Ishikawa (cell line): ENCODE results near the gene CKB.

Experiments used
- CEBPB ChIP-seq: IDR thresholded peaks from 2 replicates; pipeline ENCODE4 v1.6.1; 2012
- CREB1 ChIP-seq: IDR thresholded peaks from 2 replicates; pipeline ENCODE4 v1.6.1; 2012; ENCODE audit warnings: low read depth
- EGR1 ChIP-seq: IDR thresholded peaks from 2 replicates; pipeline ENCODE4 v1.6.1; 2012
- EP300 ChIP-seq: IDR thresholded peaks from 2 replicates; pipeline ENCODE4 v1.6.1; 2012; ENCODE audit warnings: borderline replicate concordance
- FOXM1 ChIP-seq: IDR thresholded peaks from 2 replicates; pipeline ENCODE4 v1.6.1; 2012; ENCODE audit warnings: low read depth, borderline replicate concordance
- MAX ChIP-seq: IDR thresholded peaks from 2 replicates; pipeline ENCODE4 v1.6.1; 2012
- NFIC ChIP-seq: IDR thresholded peaks from 2 replicates; pipeline ENCODE4 v1.6.1; 2012
- RAD21 ChIP-seq: IDR thresholded peaks from 2 replicates; pipeline ENCODE4 v1.6.1; 2012; ENCODE audit warnings: low read depth
- TAF1 ChIP-seq: IDR thresholded peaks from 2 replicates; pipeline ENCODE4 v1.6.1; 2012; ENCODE audit warnings: low read depth, mild to moderate bottlenecking
- TCF12 ChIP-seq: IDR thresholded peaks from 2 replicates; pipeline ENCODE4 v1.6.1; 2012; ENCODE audit warnings: low read depth
- TEAD4 ChIP-seq: IDR thresholded peaks from 2 replicates; pipeline ENCODE4 v1.6.1; 2012
- YY1 ChIP-seq: IDR thresholded peaks from 2 replicates; pipeline ENCODE4 v1.6.1; 2012; ENCODE audit warnings: low read depth
- ZBTB7A ChIP-seq: IDR thresholded peaks from 2 replicates; pipeline ENCODE4 v1.6.1; 2012; ENCODE audit warnings: low read depth
- TF ChIP-seq, protein P1 (sequence below): IDR thresholded peaks from 2 replicates; pipeline ENCODE4 v1.6.1; 2012
- TF ChIP-seq, protein P2 (sequence below): IDR thresholded peaks from 2 replicates; pipeline ENCODE4 v1.6.1; 2012; ENCODE audit warnings: low read depth, mild to moderate bottlenecking

Gene CKB

GRCh38 chr14:103533999-103534575, 11.5 kb upstream of the CKB start:
- TF ChIP-seq, protein P1, sequence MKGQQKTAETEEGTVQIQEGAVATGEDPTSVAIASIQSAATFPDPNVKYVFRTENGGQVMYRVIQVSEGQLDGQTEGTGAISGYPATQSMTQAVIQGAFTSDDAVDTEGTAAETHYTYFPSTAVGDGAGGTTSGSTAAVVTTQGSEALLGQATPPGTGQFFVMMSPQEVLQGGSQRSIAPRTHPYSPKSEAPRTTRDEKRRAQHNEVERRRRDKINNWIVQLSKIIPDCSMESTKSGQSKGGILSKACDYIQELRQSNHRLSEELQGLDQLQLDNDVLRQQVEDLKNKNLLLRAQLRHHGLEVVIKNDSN: no peak
- TF ChIP-seq TCF12 (no peak), TEAD4 (no peak), EGR1 (no peak), CREB1 (no peak), NFIC (no peak), CEBPB (no peak), TAF1 (no peak), FOXM1 (no peak), YY1 (no peak), MAX (no peak), ZBTB7A (no peak), RAD21 (no peak), EP300 (no peak)
- TF ChIP-seq, protein P2, sequence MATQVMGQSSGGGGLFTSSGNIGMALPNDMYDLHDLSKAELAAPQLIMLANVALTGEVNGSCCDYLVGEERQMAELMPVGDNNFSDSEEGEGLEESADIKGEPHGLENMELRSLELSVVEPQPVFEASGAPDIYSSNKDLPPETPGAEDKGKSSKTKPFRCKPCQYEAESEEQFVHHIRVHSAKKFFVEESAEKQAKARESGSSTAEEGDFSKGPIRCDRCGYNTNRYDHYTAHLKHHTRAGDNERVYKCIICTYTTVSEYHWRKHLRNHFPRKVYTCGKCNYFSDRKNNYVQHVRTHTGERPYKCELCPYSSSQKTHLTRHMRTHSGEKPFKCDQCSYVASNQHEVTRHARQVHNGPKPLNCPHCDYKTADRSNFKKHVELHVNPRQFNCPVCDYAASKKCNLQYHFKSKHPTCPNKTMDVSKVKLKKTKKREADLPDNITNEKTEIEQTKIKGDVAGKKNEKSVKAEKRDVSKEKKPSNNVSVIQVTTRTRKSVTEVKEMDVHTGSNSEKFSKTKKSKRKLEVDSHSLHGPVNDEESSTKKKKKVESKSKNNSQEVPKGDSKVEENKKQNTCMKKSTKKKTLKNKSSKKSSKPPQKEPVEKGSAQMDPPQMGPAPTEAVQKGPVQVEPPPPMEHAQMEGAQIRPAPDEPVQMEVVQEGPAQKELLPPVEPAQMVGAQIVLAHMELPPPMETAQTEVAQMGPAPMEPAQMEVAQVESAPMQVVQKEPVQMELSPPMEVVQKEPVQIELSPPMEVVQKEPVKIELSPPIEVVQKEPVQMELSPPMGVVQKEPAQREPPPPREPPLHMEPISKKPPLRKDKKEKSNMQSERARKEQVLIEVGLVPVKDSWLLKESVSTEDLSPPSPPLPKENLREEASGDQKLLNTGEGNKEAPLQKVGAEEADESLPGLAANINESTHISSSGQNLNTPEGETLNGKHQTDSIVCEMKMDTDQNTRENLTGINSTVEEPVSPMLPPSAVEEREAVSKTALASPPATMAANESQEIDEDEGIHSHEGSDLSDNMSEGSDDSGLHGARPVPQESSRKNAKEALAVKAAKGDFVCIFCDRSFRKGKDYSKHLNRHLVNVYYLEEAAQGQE: no peak

DNA sequence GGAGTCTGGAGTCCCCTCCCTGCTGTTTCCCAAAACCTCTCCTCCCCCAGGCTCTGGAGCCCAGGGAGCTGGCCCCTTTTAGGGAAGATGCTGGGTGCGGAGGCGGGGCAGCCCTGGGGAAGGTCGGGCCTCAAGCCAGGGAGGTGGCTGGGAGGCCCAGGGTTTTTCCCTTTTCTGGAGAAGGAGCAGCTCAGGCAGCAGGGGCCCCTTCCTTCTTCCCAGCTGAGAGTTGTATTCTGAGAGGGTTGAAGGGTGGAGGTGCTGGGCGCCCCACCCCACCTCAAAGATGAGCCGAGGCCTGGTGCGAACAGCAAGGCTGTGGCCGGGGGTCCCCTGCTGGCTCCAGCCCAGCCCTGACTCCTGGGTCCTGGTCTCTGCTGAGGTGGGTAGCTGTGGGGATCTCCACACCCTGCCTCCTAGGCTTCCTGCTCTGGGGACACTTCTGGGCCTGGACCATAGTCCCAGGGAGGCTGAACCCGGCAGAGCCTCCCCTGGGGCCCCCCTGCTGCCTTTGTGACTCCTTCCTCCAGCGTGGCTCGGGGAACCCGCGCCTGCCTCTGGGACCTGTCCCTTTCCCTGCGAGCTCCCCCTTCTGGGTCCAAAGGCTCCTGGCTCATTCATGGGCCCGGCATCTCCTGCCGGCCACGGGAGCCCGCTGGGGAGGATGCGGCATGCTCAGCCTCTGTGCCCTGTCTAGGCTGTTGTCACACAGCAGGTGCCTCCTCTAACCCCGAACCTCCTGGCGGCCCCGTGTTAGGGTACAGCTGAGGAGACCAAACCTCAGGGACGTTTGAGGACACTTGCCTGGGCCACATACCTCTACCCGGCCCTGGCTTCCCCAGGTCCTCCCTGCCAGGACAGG, 10.7 kb upstream of the CKB start:
- TF ChIP-seq ZBTB7A (no peak), EP300 (no peak), CEBPB (no peak), CREB1 (no peak), TEAD4 (no peak), NFIC (no peak), MAX (no peak)

DNA sequence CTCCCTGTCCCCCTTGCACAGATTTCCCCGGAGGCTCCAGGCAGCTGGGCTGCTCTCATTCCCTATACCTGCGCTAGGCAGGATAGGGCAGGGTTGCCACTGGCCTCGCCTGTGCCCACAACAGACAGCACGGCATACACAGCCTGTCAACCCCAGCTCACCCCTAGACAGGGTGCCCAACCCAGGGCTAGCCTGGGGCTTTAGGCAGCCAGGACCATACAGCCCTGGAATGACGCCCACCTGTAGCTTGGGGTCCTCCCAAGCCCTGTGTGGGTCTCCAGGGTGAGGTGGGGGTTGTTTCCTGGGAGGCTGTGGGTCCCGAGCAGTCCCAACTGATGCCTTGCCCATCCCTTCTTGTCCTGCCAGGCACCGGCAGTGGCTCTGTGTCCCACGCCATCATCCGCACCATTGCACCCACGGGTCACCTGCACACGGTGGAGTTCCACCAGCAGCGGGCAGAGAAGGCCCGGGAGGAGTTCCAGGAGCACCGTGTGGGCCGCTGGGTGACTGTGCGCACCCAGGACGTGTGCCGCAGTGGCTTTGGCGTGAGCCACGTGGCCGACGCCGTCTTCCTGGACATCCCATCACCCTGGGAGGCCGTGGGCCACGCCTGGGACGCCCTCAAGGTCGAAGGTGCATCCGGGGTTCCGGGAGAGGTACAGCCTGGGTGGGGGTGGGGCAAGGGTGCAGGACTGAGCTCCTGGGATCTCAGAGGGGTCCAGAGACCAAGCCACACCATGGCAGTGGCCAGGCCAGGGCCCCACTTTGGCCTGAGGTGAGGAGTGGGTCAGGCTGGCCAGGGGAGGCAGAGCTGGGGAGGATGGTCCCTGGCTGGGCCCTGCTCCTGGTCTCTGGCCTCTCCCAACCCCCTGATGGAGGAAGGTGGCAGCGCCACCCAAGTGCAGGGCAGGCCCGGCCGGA, 9.8 kb upstream of the CKB start:
- no peak for TF ChIP-seq TAF1
- TF ChIP-seq, protein P2: no peak
- no peak for TF ChIP-seq CEBPB
- TF ChIP-seq RAD21: no peak
- TF ChIP-seq, protein P1: no peak
- TF ChIP-seq ZBTB7A: no peak
- no peak for TF ChIP-seq TEAD4
- no peak for TF ChIP-seq FOXM1

- no peak for TF ChIP-seq TAF1
- no peak for TF ChIP-seq EP300
- no peak for TF ChIP-seq FOXM1
- TF ChIP-seq TEAD4: no peak
- TF ChIP-seq, protein P2: no peak
- no peak for TF ChIP-seq ZBTB7A
- TF ChIP-seq YY1: no peak
- TF ChIP-seq, protein P1: no peak
- TF ChIP-seq CEBPB: no peak
- no peak for TF ChIP-seq CREB1
- TF ChIP-seq NFIC: no peak
- no peak for TF ChIP-seq TCF12
- TF ChIP-seq EGR1: no peak
- no peak for TF ChIP-seq RAD21
These were observed 9.0 kb upstream of the CKB start for GRCh38 chr14:103531421-103532215.
